ENCODE data around the gene NDST4.

The NDST4 gene

DNA sequence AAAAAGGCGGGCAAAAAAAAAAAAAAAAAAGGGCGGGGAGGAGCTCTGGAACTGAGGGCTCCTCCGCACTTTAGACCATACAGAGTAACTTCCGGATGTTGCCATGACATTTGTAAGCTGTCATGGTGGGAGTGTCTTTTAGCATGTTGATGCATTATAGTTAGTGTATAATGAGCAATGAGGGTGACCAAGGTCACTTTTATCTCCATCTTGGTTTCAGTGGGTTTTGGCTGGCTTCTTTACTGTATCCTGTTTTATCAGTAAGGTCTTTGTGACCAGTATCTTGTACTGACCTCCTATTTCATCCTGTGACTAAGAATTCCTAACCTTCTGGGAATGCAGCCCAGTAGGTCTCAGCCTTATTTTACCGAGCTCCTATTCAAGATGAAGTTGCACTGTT is 321.4 kb downstream of the NDST4 start:
- no peak for DNase-seq (ENCODE audit: low read depth in 2 of 2)

GRCh38 chr4:114785570-114785969 is 327.9 kb downstream of the NDST4 start:
- no peak for DNase-seq (ENCODE audit: low read depth in 2 of 2)

GRCh38 chr4:114783215-114783595 is 330.2 kb downstream of the NDST4 start:
- no peak for DNase-seq (ENCODE audit: low read depth in 2 of 2)

GRCh38 chr4:114782415-114783214 is 330.8 kb downstream of the NDST4 start:
- no peak for DNase-seq (ENCODE audit: low read depth in 2 of 2)

DNA sequence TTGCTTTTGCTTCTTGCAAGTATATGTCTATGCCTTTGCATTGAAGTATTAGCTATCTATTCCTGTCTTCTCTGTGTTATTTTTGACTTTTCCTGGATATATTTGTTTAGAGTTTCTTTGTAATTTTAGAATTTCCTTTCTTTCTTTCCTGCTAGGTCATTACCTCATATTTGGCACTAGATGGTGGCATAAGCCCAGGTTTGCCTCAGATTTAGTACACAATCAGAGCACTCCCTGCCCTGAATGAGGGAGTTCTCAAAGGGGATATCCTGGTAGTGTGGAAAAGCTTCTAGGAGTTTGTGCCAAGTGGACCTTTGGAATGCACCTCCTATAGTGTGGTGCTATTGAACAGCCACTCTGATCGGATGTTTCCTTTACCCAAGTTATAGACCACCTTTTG is 333.2 kb downstream of the NDST4 start:
- DNase-seq (ENCODE audit: low read depth in 2 of 2), result no peak

Data from stimulated activated CD8-positive, alpha-beta memory T cell treated with anti-CD3 and anti-CD28 coated beads, Interleukin-15, amount 100 ng/mL, for 4 hours (primary cell).